Activated naive CD4-positive, alpha-beta T cell treated with anti-CD3 and anti-CD28 coated beads, Interleukin-2, amount 50 U/mL, for 24 hours (primary cell): ENCODE data around the gene ATG7.
A peak's percentile ranks its signal among the peaks of the same experiment; 100 is the strongest.

Experiments used
- H3K27ac Mint-ChIP-seq: one replicate; pipeline ENCODE4 v1.8.0; 2021; ENCODE audit warnings: mild to moderate bottlenecking, mixed read lengths
- H3K27me3 Mint-ChIP-seq: one replicate; pipeline ENCODE4 v1.8.0; 2021; ENCODE audit warnings: mixed read lengths
- H3K36me3 Mint-ChIP-seq: one replicate; pipeline ENCODE4 v1.8.0; 2021; ENCODE audit warnings: mixed read lengths
- H3K4me1 Mint-ChIP-seq: one replicate; pipeline ENCODE4 v1.8.0; 2021; ENCODE audit warnings: mixed read lengths
- H3K4me3 Mint-ChIP-seq: one replicate; pipeline ENCODE4 v1.8.0; 2021; ENCODE audit warnings: mild to moderate bottlenecking, mixed read lengths
- H3K9me3 Mint-ChIP-seq: one replicate; pipeline ENCODE4 v1.8.0; 2021; ENCODE audit warnings: mixed read lengths

The ATG7 gene

DNA sequence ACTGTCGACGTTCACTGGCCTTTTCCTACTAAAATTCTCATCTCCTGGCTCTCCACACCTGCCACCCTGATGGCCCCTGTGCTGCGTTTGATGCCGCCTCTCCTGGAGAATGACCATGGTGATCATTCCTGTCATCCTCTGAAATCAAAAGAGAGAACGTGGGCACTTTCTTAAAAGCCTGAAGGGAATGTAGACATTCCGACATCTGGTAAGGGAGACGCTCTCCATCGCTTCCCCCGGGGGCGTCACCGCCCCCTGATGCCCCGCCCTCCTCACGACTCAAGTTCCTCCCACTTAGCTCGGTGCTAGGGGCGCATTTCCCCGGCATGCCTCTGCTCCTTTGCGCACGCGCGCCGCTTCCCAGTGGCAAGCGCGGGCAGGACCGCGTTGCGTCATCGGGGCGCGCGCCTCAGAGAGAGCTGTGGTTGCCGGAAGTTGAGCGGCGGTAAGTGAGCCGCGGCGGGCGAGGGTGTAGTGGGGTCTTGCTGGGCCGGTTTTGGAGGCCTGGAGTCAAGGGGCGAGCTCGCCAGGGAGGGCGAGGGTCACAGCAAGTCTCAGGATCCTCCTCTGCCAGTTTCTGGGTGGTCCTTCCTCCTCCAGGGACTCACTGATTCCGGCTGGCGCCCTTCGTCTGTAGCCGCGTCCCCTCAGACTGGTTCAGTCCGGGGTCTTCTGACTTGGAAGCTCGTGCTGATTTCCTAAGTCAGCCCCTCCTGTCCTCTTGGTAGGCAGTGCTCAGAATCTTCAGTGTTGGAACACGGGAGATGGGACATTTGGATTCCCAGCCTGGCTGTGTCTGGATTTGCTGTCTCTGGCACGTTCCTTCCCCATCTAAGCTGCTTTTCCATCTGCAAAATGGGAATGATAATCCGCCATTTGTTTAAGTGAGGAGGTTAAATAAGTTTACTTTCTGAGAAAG lies at the start of gene ATG7:
TSS of gene ATG7 (plus strand) at position 412 of the 919 bp plus-strand sequence. CDS start 26,299 bp downstream, outside the sequence.
- peaks cover 5% of the 10 kb centered on the region for H3K9me3 Mint-ChIP-seq
- peaks cover 16% of the 10 kb centered on the region for H3K36me3 Mint-ChIP-seq
- no peaks in the 10 kb centered on the region for H3K27me3 Mint-ChIP-seq
- peak within 1 kb of the TSS; percentile 97 for H3K27ac Mint-ChIP-seq
- peak within 1 kb of the TSS; percentile 90 for H3K4me3 Mint-ChIP-seq
- H3K4me1 Mint-ChIP-seq: peaks cover 46% of the 10 kb centered on the region

- Mint-ChIP-seq H3K4me3 (no peak overlapping the region), H3K27me3 (no peaks in the 10 kb centered on the region), H3K27ac (no peak overlapping the region)
Measured at GRCh38 chr3:11224010-11224409, 48.2 kb upstream of the ATG7 start.

DNA sequence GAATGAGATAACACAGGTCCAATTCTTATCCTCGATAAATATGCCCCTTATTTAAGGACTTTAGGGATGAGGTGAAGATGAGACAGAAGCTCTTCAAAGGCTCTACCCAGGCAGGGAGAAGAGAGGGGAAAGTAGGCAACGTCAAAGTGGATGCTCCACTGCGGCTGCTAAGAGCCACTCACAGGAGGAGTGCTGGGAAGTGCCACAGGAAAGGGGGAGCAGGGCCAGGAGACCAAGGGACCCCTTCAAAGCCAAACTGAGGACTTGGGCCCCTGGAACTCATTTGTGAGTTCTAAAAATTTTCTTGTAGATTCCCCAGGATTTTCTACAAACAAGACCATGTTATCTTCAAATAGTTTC lies 47.3 kb upstream of the ATG7 start:
- Mint-ChIP-seq H3K9me3 (no peaks in the 10 kb centered on the region), H3K4me3 (no peak overlapping the region), H3K36me3 (no peaks in the 10 kb centered on the region), H3K27ac (no peak overlapping the region), H3K4me1 (peaks cover 4% of the 10 kb centered on the region), H3K27me3 (no peaks in the 10 kb centered on the region)

More at GRCh38 chr3:11224010-11224409, 48.2 kb upstream of the ATG7 start:
- H3K36me3 Mint-ChIP-seq: no peaks in the 10 kb centered on the region
- H3K9me3 Mint-ChIP-seq: no peaks in the 10 kb centered on the region
- peaks cover 4% of the 10 kb centered on the region for H3K4me1 Mint-ChIP-seq

- H3K27ac Mint-ChIP-seq: no peak overlapping the region
- no peaks in the 10 kb centered on the region for H3K36me3 Mint-ChIP-seq
- H3K4me1 Mint-ChIP-seq: peaks cover 4% of the 10 kb centered on the region
- no peak overlapping the region for H3K4me3 Mint-ChIP-seq
- no peaks in the 10 kb centered on the region for H3K9me3 Mint-ChIP-seq
- H3K27me3 Mint-ChIP-seq: no peaks in the 10 kb centered on the region
Measured at GRCh38 chr3:11226042-11226370, 46.2 kb upstream of the ATG7 start.

DNA sequence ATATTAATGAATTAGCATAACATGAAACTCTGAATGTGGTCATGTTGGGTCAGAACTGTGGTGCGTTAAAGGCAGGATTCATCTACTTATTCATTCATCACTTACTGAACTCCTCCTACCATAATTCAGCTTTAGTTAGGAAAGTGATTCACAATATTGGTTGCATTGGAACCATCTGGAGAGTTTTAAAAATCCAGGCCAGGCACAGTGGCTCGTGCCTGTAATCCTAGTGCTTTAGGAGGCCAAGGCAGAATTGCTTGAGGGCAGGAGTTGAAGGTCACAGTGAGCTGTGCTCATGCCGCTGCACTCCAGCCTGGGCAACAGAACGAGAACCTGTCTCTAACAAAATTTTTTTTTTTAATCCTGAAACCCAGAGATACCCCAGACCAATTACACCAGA lies 44.2 kb upstream of the ATG7 start:
- no peak overlapping the region for H3K4me3 Mint-ChIP-seq
- H3K9me3 Mint-ChIP-seq: no peaks in the 10 kb centered on the region
- peaks cover 4% of the 10 kb centered on the region for H3K4me1 Mint-ChIP-seq
- no peaks in the 10 kb centered on the region for H3K36me3 Mint-ChIP-seq
- no peak overlapping the region for H3K27ac Mint-ChIP-seq
- no peaks in the 10 kb centered on the region for H3K27me3 Mint-ChIP-seq

GRCh38 chr3:11230125-11230524 lies 42.1 kb upstream of the ATG7 start:
- H3K9me3 Mint-ChIP-seq: no peaks in the 10 kb centered on the region
- H3K27me3 Mint-ChIP-seq: no peaks in the 10 kb centered on the region
- no peak overlapping the region for H3K27ac Mint-ChIP-seq
- no peak overlapping the region for H3K4me3 Mint-ChIP-seq
- peaks cover 4% of the 10 kb centered on the region for H3K4me1 Mint-ChIP-seq
- no peaks in the 10 kb centered on the region for H3K36me3 Mint-ChIP-seq

DNA sequence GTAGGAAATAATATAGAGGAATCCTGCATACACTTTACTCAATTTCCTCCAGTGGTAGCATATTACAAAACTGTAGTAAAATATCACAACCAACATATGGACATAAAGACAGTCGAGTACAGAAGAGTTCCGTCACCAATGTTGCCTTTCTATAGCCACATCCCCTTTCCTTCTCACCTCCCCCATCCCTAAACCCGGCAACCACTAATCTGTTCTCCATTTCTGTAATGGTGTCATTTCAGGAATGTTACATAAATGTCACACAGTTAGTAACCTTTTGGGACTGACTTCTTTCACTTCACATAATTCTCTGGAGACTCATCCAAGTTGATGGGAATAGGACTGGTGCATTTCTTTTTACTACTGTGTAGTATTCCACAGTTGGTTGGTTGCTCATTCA lies 41.4 kb upstream of the ATG7 start:
- Mint-ChIP-seq H3K4me3 (no peak overlapping the region), H3K27me3 (no peaks in the 10 kb centered on the region), H3K36me3 (no peaks in the 10 kb centered on the region), H3K4me1 (peaks cover 4% of the 10 kb centered on the region), H3K27ac (no peak overlapping the region), H3K9me3 (no peaks in the 10 kb centered on the region)

DNA sequence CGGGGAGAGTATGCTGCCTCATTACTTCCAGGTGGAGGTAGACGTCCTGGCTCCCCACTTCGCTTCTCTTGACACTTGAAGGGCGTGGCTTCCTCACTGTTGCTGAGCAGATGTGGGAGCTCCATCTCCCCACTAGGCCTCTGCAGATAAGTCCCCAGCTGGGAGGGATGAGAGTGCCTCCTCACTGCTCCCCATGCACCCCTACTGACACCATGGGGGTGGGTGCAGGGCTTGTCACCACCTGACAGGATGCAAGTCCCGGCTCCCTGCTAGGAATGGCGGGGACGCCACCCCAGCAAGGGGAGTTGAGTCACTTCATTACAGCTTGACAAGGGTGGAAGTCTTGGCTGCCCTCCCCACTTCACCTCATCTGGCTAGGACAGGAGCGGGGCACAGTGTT lies 36.8 kb upstream of the ATG7 start:
- Mint-ChIP-seq H3K4me3 (no peak overlapping the region), H3K27me3 (no peaks in the 10 kb centered on the region), H3K36me3 (peaks cover 1% of the 10 kb centered on the region), H3K4me1 (peaks cover 25% of the 10 kb centered on the region), H3K27ac (no peak overlapping the region), H3K9me3 (no peaks in the 10 kb centered on the region)

- Mint-ChIP-seq H3K27me3 (no peaks in the 10 kb centered on the region), H3K9me3 (no peaks in the 10 kb centered on the region), H3K27ac (no peak overlapping the region), H3K36me3 (peaks cover 4% of the 10 kb centered on the region), H3K4me1 (peaks cover 30% of the 10 kb centered on the region), H3K4me3 (no peak overlapping the region)
Measured at GRCh38 chr3:11236588-11237461, 35.4 kb upstream of the ATG7 start.

DNA sequence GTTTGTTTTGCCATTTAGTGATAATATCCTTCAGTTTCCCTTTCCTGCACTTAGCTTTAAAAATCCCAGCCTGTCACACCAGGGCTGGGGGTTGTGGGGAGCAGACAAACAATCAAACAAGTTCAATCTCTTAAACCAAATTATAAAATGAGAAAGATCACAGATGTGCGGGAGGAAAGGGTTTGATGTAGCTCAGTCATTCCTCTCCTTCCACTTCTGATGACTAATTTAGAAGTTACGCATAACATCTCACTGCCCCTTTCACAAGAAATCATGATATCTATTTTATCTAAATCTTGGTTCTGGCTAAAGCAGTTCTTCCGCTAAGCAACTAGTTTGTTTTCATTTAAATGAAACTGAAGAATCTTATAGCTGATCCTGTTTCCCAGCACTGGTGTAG lies 34.1 kb upstream of the ATG7 start:
- Mint-ChIP-seq H3K27ac (peak overlapping the region; percentile 98), H3K4me1 (peaks cover 30% of the 10 kb centered on the region), H3K4me3 (peak overlapping the region; percentile 41), H3K9me3 (no peaks in the 10 kb centered on the region), H3K27me3 (no peaks in the 10 kb centered on the region), H3K36me3 (peaks cover 4% of the 10 kb centered on the region)

DNA sequence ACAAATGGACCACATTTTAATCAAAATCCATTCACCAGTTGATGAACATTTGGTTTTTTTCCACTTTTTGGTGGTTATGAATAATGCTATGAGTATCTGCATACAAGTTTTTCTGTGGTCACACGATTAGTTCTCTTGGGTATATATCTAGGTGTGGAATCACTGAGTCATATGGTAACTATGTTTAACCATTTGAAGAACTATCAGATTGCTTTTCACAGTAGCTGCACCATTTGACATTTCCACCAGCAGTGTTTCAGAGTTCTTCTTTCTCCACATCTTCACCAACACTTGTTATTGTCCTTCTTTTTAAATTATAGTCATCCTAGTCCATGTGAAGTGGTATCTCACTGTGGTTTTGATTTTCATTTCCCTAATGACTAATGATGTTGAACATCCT lies 33.3 kb upstream of the ATG7 start:
- H3K9me3 Mint-ChIP-seq: no peaks in the 10 kb centered on the region
- H3K36me3 Mint-ChIP-seq: peaks cover 4% of the 10 kb centered on the region
- peaks cover 30% of the 10 kb centered on the region for H3K4me1 Mint-ChIP-seq
- H3K4me3 Mint-ChIP-seq: peak overlapping the region; percentile 71
- H3K27ac Mint-ChIP-seq: peak overlapping the region; percentile 98
- H3K27me3 Mint-ChIP-seq: no peaks in the 10 kb centered on the region

DNA sequence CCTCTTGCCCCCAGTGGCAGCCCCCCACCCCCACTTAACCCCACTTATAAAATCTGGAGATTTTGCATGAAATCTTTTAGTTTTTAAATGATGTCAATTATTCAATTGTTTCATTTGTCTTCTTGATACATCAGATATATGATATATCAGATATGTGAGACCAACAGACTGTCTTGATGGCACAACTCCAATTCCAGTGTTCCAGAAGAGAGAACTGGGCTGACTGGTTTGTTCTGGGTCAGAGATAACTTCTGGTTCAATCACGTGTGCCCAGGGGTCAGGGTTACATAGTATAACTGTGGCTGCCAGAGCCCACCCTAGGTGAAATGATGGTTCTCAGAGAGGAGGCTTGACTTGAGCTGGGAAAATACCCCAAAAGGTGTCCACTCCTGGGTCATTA lies 32.4 kb upstream of the ATG7 start:
- peak overlapping the region; percentile 98 for H3K27ac Mint-ChIP-seq
- H3K4me3 Mint-ChIP-seq: no peak overlapping the region
- H3K27me3 Mint-ChIP-seq: no peaks in the 10 kb centered on the region
- no peaks in the 10 kb centered on the region for H3K9me3 Mint-ChIP-seq
- H3K36me3 Mint-ChIP-seq: peaks cover 4% of the 10 kb centered on the region
- H3K4me1 Mint-ChIP-seq: peaks cover 30% of the 10 kb centered on the region

GRCh38 chr3:11240496-11240895 lies 31.7 kb upstream of the ATG7 start:
- H3K9me3 Mint-ChIP-seq: no peaks in the 10 kb centered on the region
- peak overlapping the region; percentile 99 for H3K27ac Mint-ChIP-seq
- no peaks in the 10 kb centered on the region for H3K27me3 Mint-ChIP-seq
- peak overlapping the region; percentile 79 for H3K4me3 Mint-ChIP-seq
- H3K4me1 Mint-ChIP-seq: peaks cover 30% of the 10 kb centered on the region
- peaks cover 4% of the 10 kb centered on the region for H3K36me3 Mint-ChIP-seq

GRCh38 chr3:11244121-11244677 lies 28.0 kb upstream of the ATG7 start:
- peaks cover 15% of the 10 kb centered on the region for H3K4me1 Mint-ChIP-seq
- H3K9me3 Mint-ChIP-seq: no peaks in the 10 kb centered on the region
- H3K4me3 Mint-ChIP-seq: no peak overlapping the region
- H3K27me3 Mint-ChIP-seq: no peaks in the 10 kb centered on the region
- peaks cover 4% of the 10 kb centered on the region for H3K36me3 Mint-ChIP-seq
- no peak overlapping the region for H3K27ac Mint-ChIP-seq

- Mint-ChIP-seq H3K27me3 (no peaks in the 10 kb centered on the region), H3K4me1 (peaks cover 6% of the 10 kb centered on the region), H3K27ac (no peak overlapping the region), H3K4me3 (no peak overlapping the region), H3K36me3 (peaks cover 4% of the 10 kb centered on the region), H3K9me3 (no peaks in the 10 kb centered on the region)
Measured at GRCh38 chr3:11245276-11245675, 26.9 kb upstream of the ATG7 start.
